ENCODE measurements around the gene PSMB10.
A peak's percentile ranks its signal among the peaks of the same experiment; 100 is the strongest.
"Not testable (repeated sequence)": the region's sequence is repeated elsewhere in the genome, so short reads cannot be mapped to it uniquely, and the experiment has no call there.

The PSMB10 gene

DNA sequence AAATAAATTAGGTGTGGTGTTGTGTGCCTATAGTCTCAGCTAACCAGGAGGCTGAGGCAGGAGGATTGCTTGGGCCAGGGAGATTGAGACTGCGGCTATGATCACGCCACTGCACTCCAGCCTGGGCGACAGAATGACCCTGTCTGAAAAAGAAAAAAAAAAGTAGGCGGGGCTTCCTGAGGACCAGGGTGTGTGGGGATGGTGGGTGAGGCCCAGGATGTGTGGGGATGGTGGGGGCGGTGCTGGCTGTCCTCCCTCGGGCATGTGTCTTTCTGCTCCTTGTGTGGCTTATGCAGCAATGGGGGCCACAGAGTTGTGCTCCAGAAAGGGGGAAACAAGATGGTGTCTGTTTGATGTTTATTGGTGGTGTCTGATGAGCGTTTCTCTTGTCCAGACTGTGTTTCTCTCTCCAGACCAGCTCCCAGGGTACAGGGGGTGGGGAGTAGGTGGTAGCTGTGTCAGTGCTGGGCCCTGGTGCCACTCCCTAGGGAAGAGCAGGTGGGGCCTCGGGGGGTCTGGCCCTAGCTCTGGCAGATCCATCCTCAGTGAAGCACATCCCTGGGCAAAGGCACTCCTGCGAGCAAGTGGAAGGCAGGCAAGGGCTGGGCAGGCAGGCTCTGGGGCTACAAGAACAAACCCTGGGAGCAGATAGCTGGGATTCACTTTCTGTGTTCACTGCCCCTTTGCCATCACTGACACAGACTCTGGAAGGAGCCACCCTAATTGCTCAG, 5.0 kb upstream of the PSMB10 start:
- no peak overlapping the region for H3K4me3 ChIP-seq (ENCODE audit: low read depth, low read length)
- DNase-seq (ENCODE audit: low read depth), result peak; percentile 49
- TF ChIP-seq, protein P1, sequence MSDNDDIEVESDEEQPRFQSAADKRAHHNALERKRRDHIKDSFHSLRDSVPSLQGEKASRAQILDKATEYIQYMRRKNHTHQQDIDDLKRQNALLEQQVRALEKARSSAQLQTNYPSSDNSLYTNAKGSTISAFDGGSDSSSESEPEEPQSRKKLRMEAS (IDR thresholded peaks at IDR 0.05; ENCODE audit: low read depth, low read length), result no peak
- TF ChIP-seq MYC (IDR thresholded peaks at IDR 0.05; ENCODE audit: low read depth, low read length) (no peak), POLR2A (IDR thresholded peaks at IDR 0.05; ENCODE audit: extremely low read depth, insufficient read length) (no peak)
- TF ChIP-seq, protein P2, sequence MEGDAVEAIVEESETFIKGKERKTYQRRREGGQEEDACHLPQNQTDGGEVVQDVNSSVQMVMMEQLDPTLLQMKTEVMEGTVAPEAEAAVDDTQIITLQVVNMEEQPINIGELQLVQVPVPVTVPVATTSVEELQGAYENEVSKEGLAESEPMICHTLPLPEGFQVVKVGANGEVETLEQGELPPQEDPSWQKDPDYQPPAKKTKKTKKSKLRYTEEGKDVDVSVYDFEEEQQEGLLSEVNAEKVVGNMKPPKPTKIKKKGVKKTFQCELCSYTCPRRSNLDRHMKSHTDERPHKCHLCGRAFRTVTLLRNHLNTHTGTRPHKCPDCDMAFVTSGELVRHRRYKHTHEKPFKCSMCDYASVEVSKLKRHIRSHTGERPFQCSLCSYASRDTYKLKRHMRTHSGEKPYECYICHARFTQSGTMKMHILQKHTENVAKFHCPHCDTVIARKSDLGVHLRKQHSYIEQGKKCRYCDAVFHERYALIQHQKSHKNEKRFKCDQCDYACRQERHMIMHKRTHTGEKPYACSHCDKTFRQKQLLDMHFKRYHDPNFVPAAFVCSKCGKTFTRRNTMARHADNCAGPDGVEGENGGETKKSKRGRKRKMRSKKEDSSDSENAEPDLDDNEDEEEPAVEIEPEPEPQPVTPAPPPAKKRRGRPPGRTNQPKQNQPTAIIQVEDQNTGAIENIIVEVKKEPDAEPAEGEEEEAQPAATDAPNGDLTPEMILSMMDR (IDR thresholded peaks at IDR 0.05; ENCODE audit: low read depth, low read length), result no peak

DNA sequence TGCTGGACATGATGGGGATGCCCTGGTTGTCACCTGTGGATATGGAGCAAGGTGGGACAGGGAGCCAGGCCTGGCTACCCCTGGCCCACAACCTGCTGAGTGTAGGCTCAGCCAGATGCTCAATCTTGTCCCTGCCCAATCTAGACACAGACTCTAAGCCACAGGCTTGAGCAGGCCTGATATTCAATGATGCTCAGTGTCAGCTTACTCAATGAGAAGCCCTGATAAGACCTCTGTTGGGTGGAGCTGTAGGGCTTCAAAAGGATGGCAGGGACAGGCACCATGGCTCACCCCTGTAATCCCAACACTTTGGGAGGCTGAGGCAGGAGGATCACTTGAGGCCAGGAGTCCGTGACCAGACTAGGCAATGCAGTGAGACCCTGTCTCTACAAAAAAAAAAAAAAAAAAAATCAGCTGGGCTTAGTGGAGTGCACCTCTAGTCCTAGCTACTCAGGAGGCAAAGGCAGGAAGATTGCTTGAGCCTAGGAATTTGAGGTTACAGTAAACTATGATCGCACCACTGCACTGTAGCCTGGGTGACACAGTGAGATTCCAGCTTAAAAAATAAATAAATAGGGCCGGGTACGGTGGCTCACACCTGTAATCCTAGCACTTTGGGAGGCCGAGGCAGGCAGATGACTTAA, 3.9 kb upstream of the PSMB10 start:
- H3K4me3 ChIP-seq (ENCODE audit: low read depth, low read length), result no peak overlapping the region
- TF ChIP-seq, protein P2 (IDR thresholded peaks at IDR 0.05; ENCODE audit: low read depth, low read length), result no peak
- TF ChIP-seq MYC (IDR thresholded peaks at IDR 0.05; ENCODE audit: low read depth, low read length), result no peak
- TF ChIP-seq, protein P1 (IDR thresholded peaks at IDR 0.05; ENCODE audit: low read depth, low read length), result no peak
- DNase-seq (ENCODE audit: low read depth), result no peak

DNA sequence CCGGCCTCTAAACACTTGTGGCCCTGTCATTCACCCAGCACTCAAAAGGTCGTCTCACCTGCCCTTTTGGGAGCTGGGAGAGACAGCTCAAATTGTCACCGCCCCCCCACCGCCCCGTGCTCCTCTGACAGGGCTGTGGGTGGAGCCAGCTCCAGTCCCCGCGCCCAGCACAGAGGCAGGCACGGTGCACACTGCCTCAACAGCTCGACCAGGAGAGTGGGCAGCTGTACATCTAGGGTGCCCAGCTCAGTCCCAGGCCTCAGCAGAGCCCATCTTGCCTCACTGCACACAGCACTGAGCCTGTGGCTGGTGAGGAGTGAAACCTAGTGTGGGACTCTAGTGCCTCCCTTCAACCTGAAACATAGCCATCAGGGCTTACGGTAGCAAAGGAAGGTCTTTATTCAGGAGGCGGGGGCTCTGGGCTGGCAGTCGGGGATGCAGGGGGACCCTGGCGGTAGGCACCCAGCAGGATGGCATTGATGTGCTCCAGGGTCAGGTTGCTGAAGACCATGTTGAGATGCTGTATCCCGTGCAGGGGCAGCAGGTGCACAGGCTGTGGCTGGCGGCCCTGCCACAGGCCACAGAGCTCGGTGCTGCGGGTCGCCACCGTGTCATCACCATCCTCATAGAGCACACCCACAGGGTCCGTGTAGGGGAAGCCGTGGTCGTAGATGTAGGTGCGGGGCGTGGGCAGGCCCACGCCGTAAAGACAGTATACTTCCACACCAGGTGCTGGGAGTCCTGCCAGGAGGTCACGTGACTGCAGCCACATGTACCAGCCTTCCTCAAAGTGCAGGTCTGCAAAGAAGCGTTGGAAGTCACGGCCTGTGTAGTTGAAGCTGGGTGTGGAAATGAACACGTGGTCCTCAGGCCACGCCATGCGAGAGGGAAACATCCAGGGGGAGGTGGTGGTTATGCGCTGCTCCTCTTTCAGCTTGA, 3.1 kb upstream of the PSMB10 start:
- H3K4me3 ChIP-seq (ENCODE audit: low read depth, low read length), result no peak overlapping the region
- TF ChIP-seq, protein P2 (IDR thresholded peaks at IDR 0.05; ENCODE audit: low read depth, low read length), result no peak
- TF ChIP-seq MYC (IDR thresholded peaks at IDR 0.05; ENCODE audit: low read depth, low read length) (no peak), POLR2A (IDR thresholded peaks at IDR 0.05; ENCODE audit: extremely low read depth, insufficient read length) (no peak)
- TF ChIP-seq, protein P1 (IDR thresholded peaks at IDR 0.05; ENCODE audit: low read depth, low read length), result no peak
- no peak for DNase-seq (ENCODE audit: low read depth)

DNA sequence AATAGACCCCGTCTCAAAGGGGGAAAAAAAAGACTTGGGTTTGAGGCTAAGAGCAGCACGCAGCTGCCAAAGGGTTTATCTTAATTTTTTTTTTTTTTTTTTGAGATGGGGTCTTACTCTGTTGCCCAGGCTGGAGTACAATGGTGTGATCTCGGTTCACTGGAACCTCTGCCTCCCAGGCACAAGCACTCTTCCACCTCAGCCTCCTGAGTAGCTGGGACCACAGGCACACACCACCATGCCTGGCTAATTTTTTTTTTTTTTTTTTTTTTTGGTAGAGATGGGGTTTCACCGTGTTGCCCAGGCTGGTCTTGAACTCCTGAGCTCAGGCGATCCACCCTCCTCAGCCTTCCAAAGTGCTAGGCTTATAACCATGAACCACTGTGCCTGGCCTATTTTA, 1.1 kb upstream of the PSMB10 start:
- H3K4me3 ChIP-seq (ENCODE audit: low read depth, low read length); DNase-seq (ENCODE audit: low read depth): not testable (repeated sequence)

DNA sequence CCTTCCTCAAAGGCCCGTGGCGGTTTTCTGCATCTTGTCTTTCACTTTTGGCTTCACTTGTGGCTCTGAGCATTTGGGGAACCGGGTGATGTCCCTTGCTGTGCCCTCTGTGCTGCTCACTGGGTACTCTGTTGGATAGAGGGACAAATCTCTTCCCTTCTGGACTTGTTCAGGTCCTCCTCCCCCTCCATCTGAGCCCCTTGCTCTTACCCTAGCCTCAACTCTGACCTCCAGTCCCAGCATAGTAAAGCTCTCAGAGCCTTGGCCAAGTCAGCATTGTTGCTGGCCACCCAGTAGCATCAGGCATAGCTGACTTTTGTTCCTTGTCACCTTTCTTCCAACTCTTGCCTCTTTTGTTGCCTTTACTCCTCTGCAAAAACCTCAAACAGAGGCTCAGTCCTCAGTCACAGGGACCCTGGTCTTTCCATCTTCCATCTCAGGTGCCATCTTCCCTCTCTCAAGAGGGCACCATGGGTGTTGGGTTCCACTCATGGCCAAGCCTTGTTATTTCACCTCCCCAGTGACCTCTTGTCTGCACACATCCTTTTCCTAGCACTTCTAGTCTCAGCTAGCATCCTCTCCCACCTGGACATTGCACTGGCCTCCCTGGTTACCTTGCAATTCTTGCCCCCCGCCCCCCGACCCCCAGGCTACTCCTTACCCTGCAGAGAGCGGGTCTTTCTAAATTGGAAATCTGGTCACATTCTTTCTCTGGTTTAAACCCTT, 393 bp upstream of the PSMB10 start:
- DNase-seq (ENCODE audit: low read depth), result peak; percentile 93
- no peak for TF ChIP-seq MYC (IDR thresholded peaks at IDR 0.05; ENCODE audit: low read depth, low read length)
- TF ChIP-seq, protein P2 (IDR thresholded peaks at IDR 0.05; ENCODE audit: low read depth, low read length), result no peak
- TF ChIP-seq, protein P1 (IDR thresholded peaks at IDR 0.05; ENCODE audit: low read depth, low read length), result no peak
- TF ChIP-seq POLR2A (IDR thresholded peaks at IDR 0.05; ENCODE audit: extremely low read depth, insufficient read length), result no peak
- peak overlapping the region; percentile 94 for H3K4me3 ChIP-seq (ENCODE audit: low read depth, low read length)

Measured in NB4 (cell line).